ENCODE measurements around the gene CLASP1.

GRCh38 chr2:121324601-121325000, 324.7 kb downstream of the CLASP1 start:
- no peak for TF ChIP-seq CTCF (conservative IDR thresholded peaks at IDR 0.05; ENCODE audit: low read depth in 2 of 2)
- TF ChIP-seq REST (IDR thresholded peaks at IDR 0.05; ENCODE audit: unreplicated experiment), result no peak
- no peak for TF ChIP-seq EZH2phosphoT487 (IDR thresholded peaks at IDR 0.05; ENCODE audit: unreplicated experiment)
- TF ChIP-seq ZNF331 (CRISPR knock-in tag; IDR thresholded peaks at IDR 0.05; ENCODE audit: low read depth), result no peak
- no peak for TF ChIP-seq JUNB (IDR thresholded peaks at IDR 0.05; ENCODE audit: unreplicated experiment)
- no peak for TF ChIP-seq POLR2AphosphoS5 (IDR thresholded peaks at IDR 0.05; ENCODE audit: low read depth)
- no peak for TF ChIP-seq STAT1 (IDR thresholded peaks at IDR 0.05; ENCODE audit: unreplicated experiment)
- no peak for TF ChIP-seq EZH2 (IDR thresholded peaks at IDR 0.05; ENCODE audit: low read depth, unreplicated experiment)
- TF ChIP-seq NANOG (IDR thresholded peaks at IDR 0.05; ENCODE audit: borderline replicate concordance), result no peak
- no peak for TF ChIP-seq ETS1 (IDR thresholded peaks at IDR 0.05)
